IMR-90 (cell line): Measurements from ENCODE around the gene TNS3. TPM values are rescaled to one million over a fixed set of nuclear protein-coding genes. Genes with fewer than 3 reads are reported as not detected.
A peak's percentile ranks its signal among the peaks of the same experiment; 100 is the strongest.

Source experiments
- ATAC-seq: fragments of 200-7000 bp; cut with Tn5 transposase; 2 replicates; pipeline ENCODE4 v1.9.1; 2020; ENCODE audit warnings: low read depth, mild to moderate bottlenecking, moderate library complexity
- BruUV-seq: library from RNA; stranded (reverse); fragments of 400-500 nt; replicated peaks from 2 replicates; lab custom pipeline; 2021; lab: Mats Ljungman, UMichigan
- CTCF ChIA-PET: fragments of 300-600 bp; formaldehyde crosslinking; extraction: SDS; loops from one replicate; lab custom pipeline; 2021; ENCODE audit warnings: antibody characterized with exemption; lab: Yijun Ruan, JAX
- POLR2A ChIA-PET: fragments of 300-600 bp; sonication (Branson Sonifier 250); formaldehyde crosslinking; loops from one replicate; lab custom pipeline; 2022; ENCODE audit warnings: antibody characterized with exemption; ENCODE audit not compliant: unreplicated experiment; lab: Charles Lee
- DNase-seq: peaks from one replicate; pipeline ENCODE4 v3.0.0; 2013
- H2AFZ ChIP-seq: replicated peaks from 2 replicates; pipeline ENCODE3; 2013; ENCODE audit warnings: low read length, mild to moderate bottlenecking; ENCODE audit not compliant: poor library complexity
- H2AK5ac ChIP-seq: 2 replicates; pipeline ENCODE4 v1.6.1; 2013; ENCODE audit warnings: low read depth, low read length, inconsistent platforms
- H2AK9ac ChIP-seq: replicated peaks from 2 replicates; pipeline ENCODE3; 2013; ENCODE audit warnings: mild to moderate bottlenecking, low read depth, low read length, moderate library complexity; ENCODE audit not compliant: poor library complexity
- H2BK120ac ChIP-seq: 2 replicates; pipeline ENCODE4 v1.6.1; 2013; ENCODE audit warnings: low read depth, low read length, inconsistent platforms
- H2BK15ac ChIP-seq: 3 replicates; pipeline ENCODE4 v1.6.1; 2013; ENCODE audit warnings: low read depth, low read length, inconsistent platforms
- H2BK20ac ChIP-seq: 2 replicates; pipeline ENCODE4 v1.6.1; 2013; ENCODE audit warnings: low read depth, mild to moderate bottlenecking, inconsistent platforms, low read length, moderate library complexity
- H2BK5ac ChIP-seq: 2 replicates; pipeline ENCODE4 v1.6.1; 2013; ENCODE audit warnings: mild to moderate bottlenecking, low read depth, low read length, inconsistent platforms; ENCODE audit not compliant: poor library complexity, severe bottlenecking
- H3K14ac ChIP-seq: replicated peaks from 2 replicates; pipeline ENCODE4 v1.6.1; 2013; ENCODE audit warnings: low read depth, low read length, inconsistent platforms
- H3K18ac ChIP-seq: 2 replicates; pipeline ENCODE4 v1.6.1; 2013; ENCODE audit warnings: low read depth, low read length, control low read depth
- H3K23ac ChIP-seq: 2 replicates; pipeline ENCODE4 v1.6.1; 2013; ENCODE audit warnings: low read depth, low read length, inconsistent platforms
- H3K27ac ChIP-seq: 2 replicates; pipeline ENCODE4 v1.5.1; 2013; ENCODE audit warnings: mild to moderate bottlenecking, control low read depth, low read length; ENCODE audit not compliant: insufficient read depth
- H3K27me3 ChIP-seq: 2 replicates; pipeline ENCODE4 v1.6.1; 2013; ENCODE audit warnings: low read length; ENCODE audit not compliant: control insufficient read depth, insufficient read depth
- H3K36me3 ChIP-seq: 2 replicates; pipeline ENCODE4 v1.6.1; 2013; ENCODE audit warnings: low read length, mixed read lengths; ENCODE audit not compliant: control insufficient read depth, insufficient read depth
- H3K4ac ChIP-seq: 2 replicates; pipeline ENCODE4 v1.6.1; 2013; ENCODE audit warnings: low read depth, low read length, inconsistent platforms
- H3K4me1 ChIP-seq: 2 replicates; pipeline ENCODE4 v1.6.1; 2013; ENCODE audit warnings: low read length, mixed read lengths; ENCODE audit not compliant: control insufficient read depth, insufficient read depth
- H3K4me2 ChIP-seq: 2 replicates; pipeline ENCODE4 v1.6.1; 2013; ENCODE audit warnings: low read depth, mild to moderate bottlenecking, control low read depth, low read length, moderate library complexity
- H3K4me3 ChIP-seq: 2 replicates; pipeline ENCODE4 v1.5.1; 2013; ENCODE audit warnings: low read depth, mild to moderate bottlenecking, control low read depth, low read length, moderate library complexity; ENCODE audit not compliant: insufficient read depth
- H3K56ac ChIP-seq: 2 replicates; pipeline ENCODE4 v1.6.1; 2013; ENCODE audit warnings: low read length, inconsistent platforms; ENCODE audit not compliant: insufficient read depth; ENCODE audit errors: extremely low read depth
- H3K79me1 ChIP-seq, 2 experiments: 2 replicates each; pipeline ENCODE4 v1.6.1; 2013; ENCODE audit warnings: low read length in 2 of 2, inconsistent platforms in 1 of 2, low read depth in 1 of 2
- H3K9ac ChIP-seq: 2 replicates; pipeline ENCODE4 v1.6.1; 2013; ENCODE audit warnings: low read depth, low read length, control low read depth
- H3K9me1 ChIP-seq: 2 replicates; pipeline ENCODE4 v1.6.1; 2013; ENCODE audit warnings: low read length, inconsistent platforms; ENCODE audit not compliant: insufficient read depth
- H3K9me3 ChIP-seq: 2 replicates; pipeline ENCODE4 v1.6.1; 2013; ENCODE audit warnings: low read length; ENCODE audit not compliant: control insufficient read depth, insufficient read depth
- H4K20me1 ChIP-seq: 2 replicates; pipeline ENCODE4 v1.6.1; 2013; ENCODE audit warnings: low read length, inconsistent platforms; ENCODE audit not compliant: insufficient read depth
- H4K5ac ChIP-seq: 2 replicates; pipeline ENCODE4 v1.6.1; 2013; ENCODE audit warnings: mild to moderate bottlenecking, low read depth, low read length, control low read depth
- H4K8ac ChIP-seq, 2 experiments: 2 replicates each; pipeline ENCODE4 v1.6.1; 2013; ENCODE audit warnings: low read depth in 2 of 2, low read length in 2 of 2, control low read depth in 1 of 2, inconsistent platforms in 1 of 2
- H4K91ac ChIP-seq: 2 replicates; pipeline ENCODE4 v1.6.1; 2013; ENCODE audit warnings: low read depth, low read length, inconsistent platforms; ENCODE audit not compliant: insufficient read depth
- FOS ChIP-seq: fragments of 150-350 bp; IDR thresholded peaks from 2 replicates; pipeline ENCODE4 v1.6.1; 2016; ENCODE audit warnings: low read depth, low read length
- WGBS, 2 experiments: methylation state at CpG; one replicate each; pipeline versions ENCODE4 v1.1.5 to v1.1.7; 2013; ENCODE audit warnings: missing lambda C conversion rate in 2 of 2; ENCODE audit not compliant: insufficient read length in 1 of 2; ENCODE audit errors: extremely low coverage in 2 of 2; 5-methylcytosine and 5-hydroxymethylcytosine counted together
- dilution Hi-C: fragments of 300-500 bp; cut with HindIII; formaldehyde crosslinking; loops from one replicate; pipeline ENCODE4 v1.14.3; 2018; ENCODE audit warnings: low sequenced_read_pairs; ENCODE audit not compliant: unreplicated experiment
- in situ Hi-C: fragments of 300-500 bp; cut with MboI; formaldehyde crosslinking; loops from 3 replicates; pipeline ENCODE4 v1.14.3; 2019; ENCODE audit warnings: low sequenced_read_pairs, inconsistent platforms, mixed read lengths
- intact Hi-C: fragments of 100-400 bp; cut with micrococcal nuclease; formaldehyde crosslinking; loops from 2 replicates; pipeline ENCODE4 v1.10.0; 2022
- polyA plus RNA-seq, 3 experiments: library from polyadenylated mRNA; depleted of rRNA; stranded (reverse); fragments of >200 nt; gene quantifications; 2 replicates each; pipeline ENCODE4 v1.2.3, GENCODE V29; 2012; ENCODE audit warnings: low replicate concordance in 1 of 3
- total RNA-seq: library from RNA; depleted of rRNA; stranded (reverse); fragments of >200 nt; gene quantifications from 2 replicates; pipeline ENCODE4 v1.2.3, GENCODE V29; 2012

TNS3 gene
- total and polyA plus RNA-seq, 2 of the 4 experiments (the other 2 are of a cell fraction): 64.3 to 79.2 TPM

GRCh38 chr7:47349401-47349800 is 232.5 kb downstream of the TNS3 start:
- Histone ChIP-seq H2AK9ac (no peak overlapping the region), H2BK20ac (no peak overlapping the region), H3K14ac (0 out of 2 replicates have a peak overlapping the region, but pooled peaks have one; percentile 17), H3K27me3 (no peaks in the 10 kb centered on the region), H2BK5ac (no peak overlapping the region), H3K18ac (no peak overlapping the region), H2BK15ac (no peak overlapping the region), H3K4me2 (no peak overlapping the region), H3K27ac (no peak overlapping the region), H3K9me1 (peaks cover 40% of the 10 kb centered on the region), H3K36me3 (peaks cover 31% of the 10 kb centered on the region), H2BK120ac (no peak overlapping the region), H3K23ac (no peak overlapping the region), H4K20me1 (peaks cover 82% of the 10 kb centered on the region), H3K56ac (no peak overlapping the region), H4K91ac (no peak overlapping the region), H4K8ac (no peak overlapping the region), H2AFZ (no peak overlapping the region), H3K79me1 (peaks cover 44 to 96% of the 10 kb centered on the region in 2 experiments), H3K9ac (no peak overlapping the region), H3K4me3 (no peak overlapping the region), H3K4ac (no peak overlapping the region), H3K9me3 (no peaks in the 10 kb centered on the region), H2AK5ac (no peak overlapping the region), H3K4me1 (no peaks in the 10 kb centered on the region), H4K5ac (no peak overlapping the region)
- dilution Hi-C loops (no loop called here), intact Hi-C loops (no loop called here), in situ Hi-C loops (no loop called here)
- ATAC-seq (no peak), DNase-seq (no peak)
- TF ChIP-seq FOS: no peak
- no TSS peak for BruUV-seq
- 95% methylated on average over 6 of the region's 7 CpGs; no CpG with 5 or more reads in 1 of the 2 experiments for WGBS, 2 experiments
- ChIA-PET POLR2A (no interaction called here), CTCF (no interaction called here)
